ENCODE measurements around the gene SLC6A18.

The SLC6A18 gene

GRCh38 chr5:1182360-1182632, 42.9 kb upstream of the SLC6A18 start (continued):
- no peak for TF ChIP-seq REST (tag by site-specific recombination; IDR thresholded peaks at IDR 0.05)
- no peak for TF ChIP-seq ZNF76 (tag by site-specific recombination; IDR thresholded peaks at IDR 0.05; ENCODE audit: borderline replicate concordance, low read depth)
- no peak for TF ChIP-seq ZNF175 (tag by site-specific recombination; IDR thresholded peaks at IDR 0.05)
- no peak for TF ChIP-seq ZNF580 (tag by site-specific recombination; IDR thresholded peaks at IDR 0.05)
- no peak for TF ChIP-seq HOXD13 (CRISPR knock-in tag; IDR thresholded peaks at IDR 0.05; ENCODE audit: borderline replicate concordance)

- ChIA-PET CTCF (interaction anchor here (0.6 to 4.2 kb wide), 3 partner anchors 8 to 411 kb away, joined by 3 to 42 read pairs (median 3); no protein-coding TSS in a partner anchor), POLR2A (no interaction called here)
- Histone ChIP-seq H3K4me1 (ENCODE audit: control insufficient read depth, insufficient read depth, low read length) (no peaks in the 10 kb centered on the region), H3K27ac (ENCODE audit: extremely low read depth, low read depth, low read length) (no peak overlapping the region), H3K9me3 (ENCODE audit: control insufficient read depth, insufficient read depth, low read depth, low read length) (no peaks in the 10 kb centered on the region), H3K36me3 (ENCODE audit: control insufficient read depth in 2 of 2, insufficient read depth in 1 of 2, low read length in 2 of 2) (no peaks in the 10 kb centered on the region), H3K4me3 (ENCODE audit: low read depth, low read length) (no peak overlapping the region)
- no peak for TF ChIP-seq ZNF121 (tag by site-specific recombination; IDR thresholded peaks at IDR 0.05)
- no peak for TF ChIP-seq ZNF391 (tag by site-specific recombination; IDR thresholded peaks at IDR 0.05; ENCODE audit: borderline replicate concordance, low read depth)
- no peak for TF ChIP-seq ZNF350 (tag by site-specific recombination; IDR thresholded peaks at IDR 0.05)
Measured at GRCh38 chr5:1182633-1183423, 42.4 kb upstream of the SLC6A18 start.

- no peaks in the 10 kb centered on the region for H3K4me1 ChIP-seq (ENCODE audit: control insufficient read depth, insufficient read depth, low read length)
- H3K4me3 ChIP-seq (ENCODE audit: low read depth, low read length) = no peak overlapping the region
- H3K27ac ChIP-seq (ENCODE audit: extremely low read depth, low read depth, low read length) = no peak overlapping the region
- POLR2A ChIA-PET = no interaction called here
- TF ChIP-seq HOXD13 (CRISPR knock-in tag; IDR thresholded peaks at IDR 0.05; ENCODE audit: borderline replicate concordance) = no peak
- TF ChIP-seq ZNF26 (tag by site-specific recombination; IDR thresholded peaks at IDR 0.05) = no peak
- no peak for TF ChIP-seq TCF7L2 (IDR thresholded peaks at IDR 0.05; ENCODE audit: borderline replicate concordance, low read depth, low read length)
- peak; percentile 23; the same call in 1 of the 2 replicates for TF ChIP-seq GLIS2 (tag by site-specific recombination; IDR thresholded peaks at IDR 0.05)
- TF ChIP-seq ZNF560 (tag by site-specific recombination; IDR thresholded peaks at IDR 0.05; ENCODE audit: borderline replicate concordance) = no peak
- no peak for TF ChIP-seq ZNF596 (tag by site-specific recombination; IDR thresholded peaks at IDR 0.05)
- no peaks in the 10 kb centered on the region for H3K36me3 ChIP-seq (ENCODE audit: control insufficient read depth in 2 of 2, insufficient read depth in 1 of 2, low read length in 2 of 2)
- no peaks in the 10 kb centered on the region for H3K9me3 ChIP-seq (ENCODE audit: control insufficient read depth, insufficient read depth, low read depth, low read length)
- CTCF ChIA-PET = interaction anchor here (1.2 to 4.2 kb wide), 2 partner anchors 9 to 43 kb away, joined by 3 to 42 read pairs; no protein-coding TSS in a partner anchor
Measured at GRCh38 chr5:1183424-1184162, 41.6 kb upstream of the SLC6A18 start.
